IMR-90 (cell line): Measurements from ENCODE around the gene HMX3.

Experiments used
- CEBPB ChIP-seq: IDR thresholded peaks from 2 replicates; pipeline ENCODE4 v1.6.1; 2012; ENCODE audit warnings: low read depth, low read length, improper control_type of control experiment
- MXI1 ChIP-seq: IDR thresholded peaks from 2 replicates; pipeline ENCODE4 v1.6.1; 2012; ENCODE audit warnings: low read depth, mild to moderate bottlenecking, low read length, moderate library complexity, borderline replicate concordance
- POLR2A ChIP-seq: IDR thresholded peaks from 2 replicates; pipeline ENCODE4 v1.6.1; 2012; ENCODE audit warnings: mild to moderate bottlenecking, low read depth, low read length
- RFX5 ChIP-seq: IDR thresholded peaks from 2 replicates; pipeline ENCODE4 v1.8.0; 2012; ENCODE audit warnings: low read depth, mild to moderate bottlenecking, low read length, moderate library complexity
- TF ChIP-seq, protein P1 (sequence below): conservative IDR thresholded peaks from 2 replicates; pipeline ENCODE4 v1.5.1; 2012; ENCODE audit warnings: mild to moderate bottlenecking, low read depth, low read length, improper control_type of control experiment

GRCh38 chr10:123146894-123147634 is 11.3 kb downstream of the HMX3 start:
- TF ChIP-seq CEBPB (no peak), POLR2A (no peak), MXI1 (no peak), RFX5 (no peak)
- TF ChIP-seq, protein P1, sequence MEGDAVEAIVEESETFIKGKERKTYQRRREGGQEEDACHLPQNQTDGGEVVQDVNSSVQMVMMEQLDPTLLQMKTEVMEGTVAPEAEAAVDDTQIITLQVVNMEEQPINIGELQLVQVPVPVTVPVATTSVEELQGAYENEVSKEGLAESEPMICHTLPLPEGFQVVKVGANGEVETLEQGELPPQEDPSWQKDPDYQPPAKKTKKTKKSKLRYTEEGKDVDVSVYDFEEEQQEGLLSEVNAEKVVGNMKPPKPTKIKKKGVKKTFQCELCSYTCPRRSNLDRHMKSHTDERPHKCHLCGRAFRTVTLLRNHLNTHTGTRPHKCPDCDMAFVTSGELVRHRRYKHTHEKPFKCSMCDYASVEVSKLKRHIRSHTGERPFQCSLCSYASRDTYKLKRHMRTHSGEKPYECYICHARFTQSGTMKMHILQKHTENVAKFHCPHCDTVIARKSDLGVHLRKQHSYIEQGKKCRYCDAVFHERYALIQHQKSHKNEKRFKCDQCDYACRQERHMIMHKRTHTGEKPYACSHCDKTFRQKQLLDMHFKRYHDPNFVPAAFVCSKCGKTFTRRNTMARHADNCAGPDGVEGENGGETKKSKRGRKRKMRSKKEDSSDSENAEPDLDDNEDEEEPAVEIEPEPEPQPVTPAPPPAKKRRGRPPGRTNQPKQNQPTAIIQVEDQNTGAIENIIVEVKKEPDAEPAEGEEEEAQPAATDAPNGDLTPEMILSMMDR: no peak
